H1 (cell line): ENCODE data around the gene JAM2. TPM values are rescaled to one million over a fixed set of nuclear protein-coding genes. Genes with fewer than 3 reads are reported as not detected.
A peak's percentile ranks its signal among the peaks of the same experiment; 100 is the strongest.

ENCODE experiments used
- CTCF ChIA-PET: fragments of 300-600 bp; sonication (Branson Sonifier 250); formaldehyde crosslinking; loops from one replicate; lab custom pipeline; 2021; ENCODE audit not compliant: partially characterized antibody; lab: Charles Lee
- POLR2A ChIA-PET: fragments of 300-600 bp; sonication (Branson Sonifier 250); formaldehyde crosslinking; loops from one replicate; lab custom pipeline; 2021; ENCODE audit warnings: inconsistent platforms; ENCODE audit not compliant: partially characterized antibody; lab: Charles Lee
- DNase-seq, 2 experiments: peaks; one replicate each; pipeline versions ENCODE4 v3.0.0 to v3.0.0-alpha.2; 2010 to 2022; ENCODE audit warnings: low spot score in 2 of 2, low read depth in 1 of 2, mixed read lengths in 1 of 2
- FAIRE-seq: peaks from 2 replicates; lab custom pipeline; 2011; peaks lifted over from hg19 to GRCh38; lab: Jason Lieb, UNC
- H2AFZ ChIP-seq: 2 replicates; pipeline ENCODE4 v1.8.1; 2012; ENCODE audit warnings: low read length, inconsistent platforms
- H2AK5ac ChIP-seq: 2 replicates; pipeline ENCODE4 v1.6.1; 2013; ENCODE audit warnings: low read depth, low read length
- H2BK120ac ChIP-seq: replicated peaks from 2 replicates; pipeline ENCODE3; 2013; ENCODE audit warnings: low read depth, low read length, inconsistent platforms
- H2BK12ac ChIP-seq: 2 replicates; pipeline ENCODE4 v1.6.1; 2013; ENCODE audit warnings: low read depth, low read length
- H2BK15ac ChIP-seq: 2 replicates; pipeline ENCODE4 v1.6.1; 2013; ENCODE audit warnings: low read length
- H2BK20ac ChIP-seq: 2 replicates; pipeline ENCODE4 v1.6.1; 2013; ENCODE audit warnings: low read length
- H2BK5ac ChIP-seq: 2 replicates; pipeline ENCODE4 v1.6.1; 2013; ENCODE audit warnings: low read depth, low read length
- H3K14ac ChIP-seq: 2 replicates; pipeline ENCODE4 v1.6.1; 2013; ENCODE audit warnings: inconsistent platforms; ENCODE audit not compliant: insufficient read length
- H3K18ac ChIP-seq: 2 replicates; pipeline ENCODE4 v1.6.1; 2013; ENCODE audit warnings: low read length; ENCODE audit errors: extremely low read depth
- H3K23ac ChIP-seq: 2 replicates; pipeline ENCODE4 v1.6.1; 2013; ENCODE audit warnings: inconsistent platforms; ENCODE audit not compliant: insufficient read length
- H3K23me2 ChIP-seq: 2 replicates; pipeline ENCODE4 v1.6.1; 2013; ENCODE audit warnings: low read depth, low read length
- H3K27ac ChIP-seq: 2 replicates; pipeline ENCODE4 v1.6.1; 2011; ENCODE audit warnings: low read depth, low read length, inconsistent platforms
- H3K27me3 ChIP-seq, 4 experiments: replicated peaks in 1 of 4; 1 replicate in 1 of 4; 2 replicates in 3 of 4; pipeline versions ENCODE4 v1.6.1 to v1.8.1; 2011 to 2013; ENCODE audit warnings: low read length in 3 of 4, mild to moderate bottlenecking in 3 of 4, inconsistent platforms in 2 of 4, mixed read lengths in 2 of 4, moderate library complexity in 1 of 4; ENCODE audit not compliant: control insufficient read depth in 3 of 4, insufficient read depth in 3 of 4; ENCODE audit errors: extremely low read depth in 1 of 4
- H3K36me3 ChIP-seq, 4 experiments: 2 replicates each; pipeline versions ENCODE4 v1.6.1 to v1.8.1; 2011 to 2013; ENCODE audit warnings: mild to moderate bottlenecking in 4 of 4, low read length in 3 of 4, moderate library complexity in 2 of 4, control low read depth in 1 of 4, inconsistent platforms in 1 of 4; ENCODE audit not compliant: insufficient read depth in 4 of 4, control insufficient read depth in 2 of 4
- H3K4ac ChIP-seq: replicated peaks from 2 replicates; pipeline ENCODE3; 2013; ENCODE audit warnings: low read length, low read depth, mixed read lengths, inconsistent platforms; ENCODE audit not compliant: insufficient read length
- H3K4me1 ChIP-seq, 4 experiments: replicated peaks in 1 of 4; 1 replicate in 1 of 4; 2 replicates in 3 of 4; pipeline versions ENCODE4 v1.6.1 to v1.8.1; 2011 to 2013; ENCODE audit warnings: low read length in 3 of 4, inconsistent platforms in 2 of 4, mixed read lengths in 1 of 4; ENCODE audit not compliant: insufficient read depth in 4 of 4, control insufficient read depth in 3 of 4
- H3K4me2 ChIP-seq, 2 experiments: 2 replicates each; pipeline versions ENCODE4 v1.6.1 to v1.8.1; 2011 to 2013; ENCODE audit warnings: low read depth in 2 of 2, low read length in 2 of 2, control low read depth in 1 of 2, inconsistent platforms in 1 of 2, mild to moderate bottlenecking in 1 of 2; ENCODE audit not compliant: insufficient read depth in 1 of 2
- H3K4me3 ChIP-seq, 4 experiments: fragments of 200-600, 300-600 bp in 1 of 4; sonication (generic), shearing (Covaris generic), sonication (Bioruptor Twin) in 1 of 4; 2 replicates each; pipeline versions ENCODE4 v1.5.1 to v1.8.1; 2011 to 2016; ENCODE audit warnings: low read length in 4 of 4, low read depth in 3 of 4, control low read depth in 2 of 4, inconsistent platforms in 2 of 4, mild to moderate bottlenecking in 2 of 4, mixed read lengths in 1 of 4, moderate library complexity in 1 of 4; ENCODE audit not compliant: insufficient read depth in 2 of 4; ENCODE audit errors: extremely low read depth in 1 of 4
- H3K56ac ChIP-seq: replicated peaks from 2 replicates; pipeline ENCODE3; 2013; ENCODE audit warnings: low read depth, mild to moderate bottlenecking, mixed read lengths, low read length, inconsistent platforms; ENCODE audit not compliant: insufficient read length
- H3K79me1 ChIP-seq: 2 replicates; pipeline ENCODE4 v1.6.1; 2013; ENCODE audit warnings: low read depth, low read length, control low read depth
- H3K79me2 ChIP-seq, 2 experiments: 2 replicates each; pipeline versions ENCODE4 v1.6.1 to v1.8.1; 2012 to 2013; ENCODE audit warnings: low read length in 2 of 2, mild to moderate bottlenecking in 2 of 2, inconsistent platforms in 1 of 2; ENCODE audit not compliant: insufficient read depth in 2 of 2, control insufficient read depth in 1 of 2
- H3K9ac ChIP-seq, 4 experiments: replicated peaks in 1 of 4; 1 replicate in 1 of 4; 2 replicates in 3 of 4; pipeline versions ENCODE4 v1.6.1 to v1.8.1; 2011 to 2013; ENCODE audit warnings: low read depth in 3 of 4, low read length in 3 of 4, control low read depth in 2 of 4, mild to moderate bottlenecking in 2 of 4, moderate library complexity in 2 of 4, inconsistent platforms in 1 of 4; ENCODE audit errors: extremely low read depth in 1 of 4
- H3K9me3 ChIP-seq, 2 experiments: 2 replicates each; pipeline versions ENCODE4 v1.6.1 to v1.8.1; 2012 to 2013; ENCODE audit warnings: mild to moderate bottlenecking in 2 of 2, moderate library complexity in 2 of 2, control low read depth in 1 of 2, inconsistent platforms in 1 of 2, low read depth in 1 of 2, low read length in 1 of 2, mixed read lengths in 1 of 2; ENCODE audit not compliant: insufficient read depth in 2 of 2
- H4K20me1 ChIP-seq, 2 experiments: replicated peaks in 1 of 2; 2 replicates each; pipeline versions ENCODE3 to v1.8.1; 2011 to 2013; ENCODE audit warnings: inconsistent platforms in 2 of 2, low read length in 2 of 2, mild to moderate bottlenecking in 1 of 2; ENCODE audit not compliant: insufficient read depth in 2 of 2, control insufficient read depth in 1 of 2
- H4K5ac ChIP-seq: 2 replicates; pipeline ENCODE4 v1.6.1; 2013; ENCODE audit warnings: low read length, low read depth, mixed read lengths, inconsistent platforms; ENCODE audit not compliant: insufficient read length
- H4K8ac ChIP-seq: 2 replicates; pipeline ENCODE4 v1.8.0; 2013; ENCODE audit warnings: mild to moderate bottlenecking, moderate library complexity, low read length, inconsistent platforms; ENCODE audit not compliant: insufficient read depth; ENCODE audit errors: extremely low read depth
- H4K91ac ChIP-seq: replicated peaks from 2 replicates; pipeline ENCODE3; 2013; ENCODE audit warnings: low read length, mixed read lengths, inconsistent platforms; ENCODE audit not compliant: insufficient read length
- BRCA1 ChIP-seq: IDR thresholded peaks from 2 replicates; pipeline ENCODE4 v1.6.1; 2012; ENCODE audit warnings: low read depth, low read length, improper control_type of control experiment
- GABPA ChIP-seq: IDR thresholded peaks from 2 replicates; pipeline ENCODE4 v1.6.1; 2011; ENCODE audit warnings: mild to moderate bottlenecking, low read length, moderate library complexity, borderline replicate concordance; ENCODE audit not compliant: insufficient read depth
- POLR2A ChIP-seq, 2 experiments: IDR thresholded peaks; 1 replicate in 1 of 2; 2 replicates in 1 of 2; pipeline ENCODE4 v1.6.1; 2011; ENCODE audit warnings: low read depth in 2 of 2, low read length in 2 of 2, mild to moderate bottlenecking in 2 of 2; ENCODE audit errors: control extremely low read depth in 1 of 2
- POLR2AphosphoS5 ChIP-seq: IDR thresholded peaks from 2 replicates; pipeline ENCODE4 v1.6.1; 2011; ENCODE audit warnings: low read depth, low read length
- WGBS, 2 experiments: shearing (Covaris generic) in 1 of 2; methylation state at CpG; one replicate each; pipeline versions ENCODE4 v1.1.6 to v1.1.7; 2013 to 2015; ENCODE audit warnings: low lambda C conversion rate in 2 of 2, mixed read lengths in 2 of 2, inconsistent platforms in 1 of 2, low coverage in 1 of 2, missing lambda C conversion rate in 1 of 2; ENCODE audit not compliant: insufficient replicate concordance in 2 of 2, insufficient coverage in 1 of 2, insufficient read length in 1 of 2; ENCODE audit errors: extremely low coverage in 1 of 2, missing lambda C conversion rate in 1 of 2; 5-methylcytosine and 5-hydroxymethylcytosine counted together
- long read RNA-seq, 2 experiments: library from RNA in 1 of 2; library from capped mRNA in 1 of 2; stranded (forward); transcript quantifications; one replicate each; pipeline ENCODE4 v2.0.0, GENCODE V29; 2021; ENCODE audit warnings: inconsistent platforms in 1 of 2
- polyA minus RNA-seq, 3 experiments: library from RNA; depleted of rRNA, polyadenylated mRNA; stranded (reverse); fragments of >200 nt; gene quantifications; 1 replicate in 2 of 3; 2 replicates in 1 of 3; pipeline ENCODE4 v1.2.3, GENCODE V29; 2011
- polyA plus RNA-seq, 7 experiments: library from polyadenylated mRNA; depleted of rRNA in 3 of 7; stranded (reverse) in 5 of 7; unstranded in 2 of 7; fragments of >200 nt in 5 of 7; fragments of 200-250 nt in 2 of 7; gene quantifications; 1 replicate in 5 of 7; 2 replicates in 1 of 7; 4 replicates in 1 of 7; pipeline versions ENCODE4 v1.2.1 to v1.2.3, GENCODE V29; 2011 to 2013; ENCODE audit warnings: missing spikeins in 2 of 7, mixed read lengths in 2 of 7
- total RNA-seq: library from RNA; stranded (reverse); fragmentation: NEBNext Ultra II Directional; extraction: Animal tissue kit (Norgen Biotek cat#: 25700); gene quantifications from 2 replicates; pipeline ENCODE4 v1.2.1, GENCODE V29; 2021
- TF ChIP-seq, protein P1 (sequence below): IDR thresholded peaks from 2 replicates; pipeline ENCODE4 v1.6.1; 2012; ENCODE audit warnings: low read length, inconsistent platforms

JAM2 gene, protein sequence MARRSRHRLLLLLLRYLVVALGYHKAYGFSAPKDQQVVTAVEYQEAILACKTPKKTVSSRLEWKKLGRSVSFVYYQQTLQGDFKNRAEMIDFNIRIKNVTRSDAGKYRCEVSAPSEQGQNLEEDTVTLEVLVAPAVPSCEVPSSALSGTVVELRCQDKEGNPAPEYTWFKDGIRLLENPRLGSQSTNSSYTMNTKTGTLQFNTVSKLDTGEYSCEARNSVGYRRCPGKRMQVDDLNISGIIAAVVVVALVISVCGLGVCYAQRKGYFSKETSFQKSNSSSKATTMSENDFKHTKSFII
- total RNA-seq, result 7.0 and 9.5 TPM in 2 replicates
- 3.0 and 4.9 TPM in 2 replicates for polyA plus RNA-seq (2011; rRNA removed)
- 4.0 TPM for polyA plus RNA-seq (2011; cell fraction: cytosol; rRNA removed)
- 3.6 TPM for polyA plus RNA-seq (2011; cell fraction: nucleus; rRNA removed)
- polyA plus RNA-seq (2012, experiment 1 of 2), result 4.9 to 7.7 TPM (median 6.0 TPM) in 4 replicates
- 3.6 TPM for polyA plus RNA-seq (2012, experiment 2 of 2)
- 5.9 TPM for polyA plus RNA-seq (2013, experiment 1 of 2)
- 7.5 TPM for polyA plus RNA-seq (2013, experiment 2 of 2)
- polyA minus RNA-seq (2011; rRNA and poly(A)+ RNA removed), result 3.4 and 3.8 TPM in 2 replicates
- 4.0 TPM for polyA minus RNA-seq (2011; cell fraction: cytosol; rRNA and poly(A)+ RNA removed)
- 6.4 TPM for polyA minus RNA-seq (2011; cell fraction: nucleus; rRNA and poly(A)+ RNA removed)
- long read RNA-seq, experiment 1, partial matches to known transcripts, result 2 of 11 reads
- long read RNA-seq, experiment 1, other reads (novel, unspliced or antisense), result 8 of 11 reads
- long read RNA-seq, experiment 2, full-length matches to known transcripts, result 1 of 1 reads
- long read RNA-seq, experiment 2, partial matches to known transcripts, result 0 of 1 reads
- long read RNA-seq, experiment 2, other reads (novel, unspliced or antisense), result 0 of 1 reads

GRCh38 chr21:25638660-25639550 is at the start of gene JAM2:
Gene JAM2 (plus strand): TSS chr21:25639258. CDS start chr21:25639822, 564 bp downstream.
- Histone ChIP-seq H3K14ac (no peak within 1 kb of the TSS), H3K18ac (peak within 1 kb of the TSS; percentile 35), H2BK15ac (no peak within 1 kb of the TSS), H2BK5ac (no peak within 1 kb of the TSS; the same call in 1 of the 2 replicates), H3K4ac (no peak within 1 kb of the TSS), H3K23ac (no peak within 1 kb of the TSS), H2AFZ (peak within 1 kb of the TSS; percentile 97), H3K79me2 (no peaks in the 10 kb centered on the region), H3K9ac (peak within 1 kb of the TSS; percentile 35 to 73 (median 60); a peak in 6 of 7 replicates), H2AK5ac (no peak within 1 kb of the TSS), H4K8ac (peak within 1 kb of the TSS; percentile 90; the same call in 1 of the 2 replicates), H3K23me2 (peaks cover 8% of the 10 kb centered on the region), H3K9me3 (no peaks in the 10 kb centered on the region), H3K27ac (no peak within 1 kb of the TSS), H3K4me3 (peak within 1 kb of the TSS; percentile 50 to 84 (median 76)), H4K5ac (peak within 1 kb of the TSS; percentile 53), H3K4me1 (peaks cover 0 to 3% (median under 1%) of the 10 kb centered on the region in 4 experiments; a peak in 3 of 7 replicates), H2BK120ac (peak within 1 kb of the TSS; percentile 59), H2BK12ac (peak within 1 kb of the TSS; percentile 19; the same call in 1 of the 2 replicates), H4K20me1 (no peaks in the 10 kb centered on the region), H4K91ac (peak within 1 kb of the TSS; percentile 80), H3K27me3 (peaks cover 0 to 5% (median 2%) of the 10 kb centered on the region in 4 experiments; a peak in 3 of 7 replicates), H3K56ac (peak within 1 kb of the TSS; percentile 20), H3K36me3 (no peaks in the 10 kb centered on the region; a peak in 1 of 8 replicates), H3K79me1 (no peaks in the 10 kb centered on the region; the same call in 1 of the 2 replicates), H3K4me2 (peak within 1 kb of the TSS; percentile 69 to 88), H2BK20ac (no peak within 1 kb of the TSS)
- WGBS, 2 experiments, result 15% methylated on average over 16 of the region's 41 CpGs; no CpG with 5 or more reads in 1 of the 2 experiments
- no peak for FAIRE-seq
- DNase-seq, result no peak
- ChIA-PET CTCF (interaction anchor here (0.6 to 1.7 kb wide), 6 partner anchors 10 to 1079 kb away, joined by 3 to 10 read pairs (median 3); no protein-coding TSS in a partner anchor), POLR2A (interaction anchor here (1.2 kb wide), 1 partner anchor 23 kb away, joined by 3 read pairs; no protein-coding TSS in a partner anchor)
- TF ChIP-seq, protein P1, sequence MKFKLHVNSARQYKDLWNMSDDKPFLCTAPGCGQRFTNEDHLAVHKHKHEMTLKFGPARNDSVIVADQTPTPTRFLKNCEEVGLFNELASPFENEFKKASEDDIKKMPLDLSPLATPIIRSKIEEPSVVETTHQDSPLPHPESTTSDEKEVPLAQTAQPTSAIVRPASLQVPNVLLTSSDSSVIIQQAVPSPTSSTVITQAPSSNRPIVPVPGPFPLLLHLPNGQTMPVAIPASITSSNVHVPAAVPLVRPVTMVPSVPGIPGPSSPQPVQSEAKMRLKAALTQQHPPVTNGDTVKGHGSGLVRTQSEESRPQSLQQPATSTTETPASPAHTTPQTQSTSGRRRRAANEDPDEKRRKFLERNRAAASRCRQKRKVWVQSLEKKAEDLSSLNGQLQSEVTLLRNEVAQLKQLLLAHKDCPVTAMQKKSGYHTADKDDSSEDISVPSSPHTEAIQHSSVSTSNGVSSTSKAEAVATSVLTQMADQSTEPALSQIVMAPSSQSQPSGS, result no peak
- TF ChIP-seq POLR2AphosphoS5 (no peak), BRCA1 (no peak), GABPA (no peak), POLR2A (IDR thresholded peaks at IDR 0.05; ENCODE audit: control extremely low read depth in 1 of 2, low read depth in 2 of 2, low read length in 2 of 2) (peak in 1 of 2 experiments; percentile 30; a peak in 1 of 3 replicates)
